ENCODE results near the gene DNMBP.

DNMBP gene, protein sequence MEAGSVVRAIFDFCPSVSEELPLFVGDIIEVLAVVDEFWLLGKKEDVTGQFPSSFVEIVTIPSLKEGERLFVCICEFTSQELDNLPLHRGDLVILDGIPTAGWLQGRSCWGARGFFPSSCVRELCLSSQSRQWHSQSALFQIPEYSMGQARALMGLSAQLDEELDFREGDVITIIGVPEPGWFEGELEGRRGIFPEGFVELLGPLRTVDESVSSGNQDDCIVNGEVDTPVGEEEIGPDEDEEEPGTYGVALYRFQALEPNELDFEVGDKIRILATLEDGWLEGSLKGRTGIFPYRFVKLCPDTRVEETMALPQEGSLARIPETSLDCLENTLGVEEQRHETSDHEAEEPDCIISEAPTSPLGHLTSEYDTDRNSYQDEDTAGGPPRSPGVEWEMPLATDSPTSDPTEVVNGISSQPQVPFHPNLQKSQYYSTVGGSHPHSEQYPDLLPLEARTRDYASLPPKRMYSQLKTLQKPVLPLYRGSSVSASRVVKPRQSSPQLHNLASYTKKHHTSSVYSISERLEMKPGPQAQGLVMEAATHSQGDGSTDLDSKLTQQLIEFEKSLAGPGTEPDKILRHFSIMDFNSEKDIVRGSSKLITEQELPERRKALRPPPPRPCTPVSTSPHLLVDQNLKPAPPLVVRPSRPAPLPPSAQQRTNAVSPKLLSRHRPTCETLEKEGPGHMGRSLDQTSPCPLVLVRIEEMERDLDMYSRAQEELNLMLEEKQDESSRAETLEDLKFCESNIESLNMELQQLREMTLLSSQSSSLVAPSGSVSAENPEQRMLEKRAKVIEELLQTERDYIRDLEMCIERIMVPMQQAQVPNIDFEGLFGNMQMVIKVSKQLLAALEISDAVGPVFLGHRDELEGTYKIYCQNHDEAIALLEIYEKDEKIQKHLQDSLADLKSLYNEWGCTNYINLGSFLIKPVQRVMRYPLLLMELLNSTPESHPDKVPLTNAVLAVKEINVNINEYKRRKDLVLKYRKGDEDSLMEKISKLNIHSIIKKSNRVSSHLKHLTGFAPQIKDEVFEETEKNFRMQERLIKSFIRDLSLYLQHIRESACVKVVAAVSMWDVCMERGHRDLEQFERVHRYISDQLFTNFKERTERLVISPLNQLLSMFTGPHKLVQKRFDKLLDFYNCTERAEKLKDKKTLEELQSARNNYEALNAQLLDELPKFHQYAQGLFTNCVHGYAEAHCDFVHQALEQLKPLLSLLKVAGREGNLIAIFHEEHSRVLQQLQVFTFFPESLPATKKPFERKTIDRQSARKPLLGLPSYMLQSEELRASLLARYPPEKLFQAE (N-terminal part only)

DNA sequence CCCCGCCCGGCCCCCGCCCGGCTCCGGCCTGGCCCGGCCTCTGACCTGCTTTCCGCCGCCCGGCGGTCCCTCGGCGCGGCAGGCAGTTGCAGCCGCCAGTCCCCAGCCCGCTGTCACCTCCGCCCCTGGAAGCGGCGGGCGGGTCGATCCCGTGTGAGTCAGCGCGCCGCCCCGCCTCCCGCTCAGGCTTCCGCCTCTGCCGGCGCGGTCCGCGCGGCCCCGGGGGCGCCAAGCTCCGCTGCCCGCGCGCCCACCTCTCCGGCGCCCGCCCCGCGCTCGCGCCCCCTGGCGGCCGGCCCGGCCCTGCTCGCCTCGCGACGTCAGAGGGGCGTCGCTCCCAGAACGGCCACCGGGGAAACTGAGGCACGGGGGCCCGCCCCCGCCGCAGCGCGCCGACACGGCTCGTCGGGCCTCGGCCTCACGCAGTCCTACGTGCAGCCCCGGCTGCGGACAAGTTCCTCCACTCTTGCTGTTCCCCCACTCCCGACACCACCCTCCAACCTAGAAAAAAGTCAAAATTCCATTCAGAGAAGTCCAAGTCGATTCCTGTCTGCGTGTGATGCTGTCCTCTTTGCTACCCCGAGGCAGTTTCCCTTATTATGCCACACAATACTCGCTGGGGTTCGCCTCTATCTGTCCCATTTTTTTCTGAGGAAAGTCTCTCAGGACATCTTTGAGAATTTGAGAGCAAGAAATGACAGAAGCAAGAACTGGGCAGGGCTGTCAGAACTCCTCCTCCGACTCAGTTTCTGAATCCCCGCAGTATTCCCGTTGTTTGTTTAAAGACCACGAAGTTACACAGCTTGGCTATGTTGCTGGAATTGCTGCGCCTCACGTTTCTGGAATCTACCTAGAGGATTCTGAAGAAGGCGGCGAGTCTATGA, at the start of gene DNMBP:
Gene DNMBP (minus strand): TSS at position 155 of the 884 bp plus-strand sequence. CDS start 37,823 bp downstream, outside the sequence.
- peak; percentile 36 for DNase-seq

- DNase-seq: no peak
Measured at GRCh38 chr10:100057948-100058347, 48.2 kb upstream of the DNMBP start.

GRCh38 chr10:100053686-100054460, 44.1 kb upstream of the DNMBP start:
- DNase-seq: no peak

GRCh38 chr10:100046021-100046486, 36.3 kb upstream of the DNMBP start:
- DNase-seq: peak; percentile 57

DNA sequence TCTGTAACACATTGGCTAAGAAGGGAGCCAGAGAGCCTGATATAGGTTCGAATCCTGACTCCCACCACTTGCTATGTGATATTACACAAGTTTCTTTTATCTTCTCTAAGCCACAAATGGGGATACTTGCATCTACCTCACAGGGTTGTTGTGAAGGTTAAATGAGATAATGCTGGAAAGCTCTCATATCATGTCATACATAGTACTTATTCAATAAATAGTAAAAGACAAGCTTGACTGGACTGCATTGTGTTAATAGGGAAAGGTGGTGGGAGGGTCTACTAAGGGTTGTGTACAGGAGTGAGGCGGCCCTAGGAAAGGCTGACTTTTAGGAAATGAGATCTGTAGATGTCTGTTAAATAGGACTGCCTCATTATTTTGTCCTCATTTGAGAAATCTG, 35.8 kb upstream of the DNMBP start:
- DNase-seq: no peak

DNA sequence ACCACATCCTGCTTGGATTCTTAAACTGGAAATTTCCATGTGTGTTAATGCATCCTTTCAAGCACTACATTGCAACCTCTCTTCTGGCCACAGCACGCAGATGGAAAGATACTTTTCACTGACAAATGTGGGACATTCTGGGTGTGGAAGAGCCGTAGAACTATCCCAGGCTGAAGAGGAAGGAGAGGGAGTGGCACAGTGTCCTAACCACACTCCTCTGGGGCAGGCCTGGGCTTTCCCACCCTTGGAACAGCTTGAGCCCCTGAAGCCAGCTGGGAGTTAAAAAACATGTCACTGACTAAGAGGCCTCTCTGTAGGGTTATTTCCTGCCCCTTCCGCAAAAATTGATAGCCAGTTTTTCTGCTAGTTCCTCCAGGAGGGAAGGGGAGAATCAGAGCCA, 34.0 kb upstream of the DNMBP start:
- no peak for DNase-seq

GRCh38 chr10:100043344-100043743, 33.6 kb upstream of the DNMBP start:
- DNase-seq: no peak

DNA sequence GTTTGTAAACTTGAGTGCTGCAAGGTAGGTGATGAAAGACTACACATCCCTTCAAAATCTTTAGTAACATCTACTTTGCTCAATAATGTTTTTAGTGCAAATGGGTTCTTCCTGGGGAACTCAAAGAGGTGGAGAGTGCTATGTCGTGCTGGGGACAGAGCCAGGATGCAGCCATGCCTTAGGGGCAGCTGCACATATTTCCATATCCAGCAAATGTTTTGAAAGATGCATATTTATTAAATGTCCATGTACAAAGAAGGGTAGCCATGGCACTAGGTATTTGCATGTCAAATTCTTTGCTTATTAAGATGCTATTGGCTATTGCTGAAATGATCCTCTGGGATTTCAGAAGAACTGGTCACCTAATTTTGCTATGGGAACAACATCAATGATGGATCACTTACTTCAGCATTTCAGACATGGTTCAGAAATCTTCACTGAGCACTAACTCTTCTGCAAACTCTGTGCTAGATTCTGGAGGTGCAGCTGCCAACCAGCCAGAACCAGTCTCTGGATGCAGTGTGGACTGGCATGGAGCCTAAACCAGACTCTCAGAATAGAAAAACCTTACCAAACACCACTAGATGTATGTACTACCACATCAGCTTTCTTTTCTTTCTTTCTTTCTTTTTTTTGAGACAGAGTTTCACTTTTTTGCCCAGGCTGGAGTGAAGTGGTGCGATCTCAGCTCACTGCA, 31.7 kb upstream of the DNMBP start:
- no peak for DNase-seq

GRCh38 chr10:100038561-100039071, 28.9 kb upstream of the DNMBP start:
- no peak for DNase-seq

GRCh38 chr10:100037758-100038315, 28.1 kb upstream of the DNMBP start:
- no peak for DNase-seq

DNA sequence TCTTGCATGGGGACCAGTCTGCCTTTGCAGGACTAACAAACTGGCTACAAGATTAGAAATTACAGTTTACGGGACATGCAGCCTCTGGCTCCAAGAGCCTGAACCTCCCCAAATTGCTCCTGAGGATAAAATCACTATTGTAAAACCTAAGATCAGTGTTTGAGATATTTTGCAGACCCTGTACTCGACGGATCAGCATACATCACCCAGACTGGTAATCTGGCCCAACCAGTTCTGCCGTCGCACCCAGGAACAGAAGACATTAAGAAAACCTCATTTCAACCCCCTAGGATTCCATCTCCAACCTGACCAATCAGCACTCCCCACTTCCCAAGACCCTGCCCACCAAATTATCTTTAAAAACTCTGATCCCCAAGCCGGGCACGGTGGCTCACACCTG, 27.1 kb upstream of the DNMBP start:
- no peak for DNase-seq

- DNase-seq: no peak
Measured at GRCh38 chr10:100033766-100034418, 24.1 kb upstream of the DNMBP start.

GRCh38 chr10:100027416-100027815, 17.7 kb upstream of the DNMBP start:
- DNase-seq: no peak

DNA sequence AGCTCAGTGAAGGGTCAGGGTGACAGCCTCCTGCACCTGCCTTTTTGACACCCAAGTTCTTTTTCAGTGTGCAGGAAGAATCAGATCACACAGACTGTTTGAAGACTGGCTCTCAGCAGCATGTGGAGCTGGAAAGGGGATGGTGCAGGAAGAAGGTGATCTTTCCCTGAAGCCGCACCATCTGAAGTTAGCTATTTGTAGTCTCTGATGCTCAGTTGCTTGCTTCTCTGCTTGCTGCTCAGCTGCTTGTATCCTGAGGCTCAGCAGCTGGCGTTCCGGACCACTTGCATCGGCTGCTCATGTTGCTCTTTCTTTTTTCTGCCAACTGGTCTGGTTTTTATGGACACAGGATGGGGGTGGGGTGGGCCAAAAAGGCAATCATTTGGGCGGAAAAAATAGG, 15.8 kb upstream of the DNMBP start:
- peak; percentile 51 for DNase-seq

DNA sequence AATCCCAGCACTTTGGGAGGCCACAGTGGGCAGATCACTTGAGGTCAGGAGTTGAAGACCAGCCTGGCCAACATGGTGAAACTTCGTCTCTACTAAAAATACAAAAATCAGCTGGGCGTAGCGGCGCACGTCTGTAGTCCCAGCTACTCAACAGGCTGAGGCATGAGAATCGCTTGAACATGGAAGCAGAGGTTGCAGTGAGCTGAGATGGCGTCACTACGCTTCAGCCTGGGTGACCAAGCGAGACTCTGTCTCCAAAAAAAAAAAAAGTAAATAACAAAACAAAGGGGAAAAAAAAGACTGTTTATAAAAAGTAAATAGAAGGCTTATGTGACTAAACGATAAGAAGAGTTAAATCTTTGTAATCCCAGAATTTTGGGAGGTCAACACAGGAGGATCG, 15.0 kb upstream of the DNMBP start:
- DNase-seq: no peak

- DNase-seq: no peak
Measured at GRCh38 chr10:100022403-100022802, 12.7 kb upstream of the DNMBP start.

DNA sequence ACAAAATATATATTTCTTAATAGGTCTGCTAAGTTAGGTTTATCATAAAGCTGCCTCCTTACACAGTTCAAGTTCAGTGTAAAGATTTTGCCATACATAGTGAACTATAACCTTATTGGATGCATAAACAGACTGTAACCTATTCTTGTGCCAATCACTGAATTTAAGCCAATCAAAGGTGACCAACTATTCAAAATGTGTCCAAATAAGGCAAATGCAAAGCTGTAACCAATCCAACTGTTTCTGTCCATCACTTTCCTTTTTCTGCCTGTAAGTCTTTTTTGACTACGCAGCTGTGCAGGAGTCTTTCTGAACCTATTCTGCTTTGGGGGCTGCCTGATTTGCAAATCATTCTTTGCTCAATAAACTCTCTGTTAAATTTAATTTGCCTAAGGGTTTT, 11.6 kb upstream of the DNMBP start:
- DNase-seq: peak; percentile 32

DNA sequence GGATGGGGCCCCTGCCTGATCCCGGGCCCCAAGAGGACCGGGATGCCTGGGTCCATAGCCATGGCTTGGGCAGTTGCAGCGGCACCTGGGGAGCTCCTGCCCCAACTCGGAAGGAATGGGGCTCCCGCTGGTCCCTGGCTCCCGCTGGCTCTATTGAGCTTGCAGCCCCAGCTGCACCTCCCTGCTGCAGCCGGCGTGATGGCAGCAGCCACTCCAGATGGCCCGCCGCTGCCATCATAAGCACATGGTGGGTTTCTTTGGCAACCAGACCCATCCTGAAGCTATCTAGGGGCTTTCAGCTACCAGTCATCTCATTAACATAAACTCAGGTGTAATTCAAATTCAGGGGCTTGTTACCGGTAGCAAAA, 11.1 kb upstream of the DNMBP start:
- DNase-seq: peak; percentile 61

- peak; percentile 49 for DNase-seq
Measured at GRCh38 chr10:100020142-100020885, 10.6 kb upstream of the DNMBP start.
